Pulmonary artery endothelial cell (primary cell): ENCODE measurements around the gene IL3. TPM values are rescaled to one million over a fixed set of nuclear protein-coding genes. Genes with fewer than 3 reads are reported as not detected.
"Not testable (repeated sequence)": the region's sequence is repeated elsewhere in the genome, so short reads cannot be mapped to it uniquely, and the experiment has no call there.

Experiments used
- DNase-seq: peaks from one replicate; pipeline ENCODE4 v3.0.0-alpha.2; 2011; ENCODE audit warnings: low read depth, low spot score
- total RNA-seq: library from RNA; depleted of rRNA; stranded (reverse); fragments of >200 nt; gene quantifications from 2 replicates; pipeline ENCODE4 v1.2.3, GENCODE V29; 2014

The IL3 gene
- total RNA-seq, 1 donor from 2014 or later: not detected

DNA sequence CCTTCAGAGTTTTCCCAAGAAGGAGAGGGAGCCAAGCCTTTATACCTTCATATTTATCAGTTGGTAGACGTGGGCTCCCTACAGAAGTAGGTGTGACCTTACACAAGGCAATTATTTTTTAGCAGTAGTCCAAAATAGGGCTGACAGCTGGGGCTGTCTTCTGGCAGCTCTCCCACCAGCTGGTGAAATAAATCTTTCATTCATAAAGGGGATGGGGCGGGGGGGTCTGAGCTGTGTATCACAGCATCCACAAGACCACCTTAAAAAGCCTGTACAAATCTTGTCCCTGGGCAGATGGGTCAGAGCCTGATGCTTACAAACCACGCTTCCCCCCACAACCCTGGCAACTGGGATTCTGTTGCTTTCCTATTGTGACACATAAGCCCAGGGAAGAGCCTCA is 32.8 kb downstream of the IL3 start:
- DNase-seq: no peak

DNA sequence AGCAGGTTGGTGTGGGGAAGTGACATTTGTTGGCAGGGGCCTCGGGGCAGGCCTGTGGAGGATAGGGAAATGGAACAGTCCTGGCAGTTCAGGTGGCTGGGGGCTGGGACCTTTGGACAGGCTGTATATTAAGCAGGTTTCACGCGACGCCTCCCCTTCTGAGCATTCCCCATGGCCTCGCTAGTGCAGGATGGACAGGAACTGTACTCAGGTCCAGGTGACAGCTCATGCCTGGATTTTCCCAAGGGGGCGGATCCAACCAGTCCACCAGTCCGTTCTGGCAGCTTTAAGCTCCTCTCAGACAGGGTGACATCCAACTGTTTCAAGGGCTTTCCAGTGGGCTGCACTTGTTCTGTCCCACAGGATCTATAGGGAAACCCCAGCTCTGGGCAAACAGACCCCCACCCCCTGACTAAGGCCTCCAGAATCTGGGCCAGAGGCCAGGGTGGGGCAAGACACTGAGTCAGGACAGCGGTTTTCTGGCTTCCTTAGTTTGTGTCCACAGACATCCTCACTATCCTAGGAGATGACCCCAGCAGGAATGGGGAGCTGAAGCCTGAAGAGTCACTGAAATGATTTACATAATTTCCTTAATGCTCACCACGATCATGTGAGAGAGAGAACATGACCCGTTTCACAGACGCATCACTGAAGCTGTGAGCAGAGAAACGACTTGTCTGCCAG is 34.1 kb downstream of the IL3 start:
- DNase-seq: peak; percentile 20

DNA sequence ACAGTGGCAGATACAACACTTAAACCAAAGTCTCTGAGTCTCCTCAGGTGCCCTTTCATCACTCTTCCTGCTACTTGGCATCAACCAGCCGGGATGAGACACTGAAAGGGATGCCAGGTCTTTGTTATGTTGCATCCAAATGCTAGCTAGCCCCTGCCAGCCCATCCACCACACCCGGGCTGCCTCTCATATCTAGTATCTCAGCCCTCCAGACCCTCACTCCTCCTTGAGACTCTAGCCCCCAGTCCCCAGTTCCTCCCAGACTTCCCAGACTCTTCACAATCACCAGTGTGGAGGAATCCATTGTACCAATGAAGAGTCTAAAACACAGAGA is 34.6 kb downstream of the IL3 start:
- DNase-seq: no peak

DNA sequence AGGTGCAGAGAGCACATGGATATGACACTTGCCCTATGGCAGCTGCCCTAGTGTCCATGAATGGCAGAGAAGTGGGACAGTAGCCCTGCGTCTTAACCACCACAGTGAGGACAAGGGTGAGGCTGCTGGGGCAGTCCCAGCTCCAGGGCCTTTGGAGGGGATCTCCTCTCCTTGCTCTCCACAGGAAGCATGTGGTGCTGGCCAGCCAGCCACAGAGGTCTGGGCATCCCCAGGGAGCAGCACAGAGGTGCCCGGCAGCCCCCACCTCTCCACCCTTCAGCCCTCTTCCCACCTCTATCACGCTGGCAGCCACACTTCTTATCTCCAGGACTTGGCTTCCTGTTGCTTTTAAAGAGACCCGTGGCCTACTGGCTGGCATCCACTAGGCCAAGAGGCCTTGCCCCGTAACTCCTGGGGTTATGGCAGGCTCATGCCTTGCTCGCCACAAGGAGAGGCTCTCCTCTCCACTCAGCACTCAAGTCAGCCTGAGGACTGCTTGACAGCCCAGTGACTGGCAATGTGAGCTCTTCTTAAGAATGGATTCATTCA is 35.0 kb downstream of the IL3 start:
- no peak for DNase-seq

DNA sequence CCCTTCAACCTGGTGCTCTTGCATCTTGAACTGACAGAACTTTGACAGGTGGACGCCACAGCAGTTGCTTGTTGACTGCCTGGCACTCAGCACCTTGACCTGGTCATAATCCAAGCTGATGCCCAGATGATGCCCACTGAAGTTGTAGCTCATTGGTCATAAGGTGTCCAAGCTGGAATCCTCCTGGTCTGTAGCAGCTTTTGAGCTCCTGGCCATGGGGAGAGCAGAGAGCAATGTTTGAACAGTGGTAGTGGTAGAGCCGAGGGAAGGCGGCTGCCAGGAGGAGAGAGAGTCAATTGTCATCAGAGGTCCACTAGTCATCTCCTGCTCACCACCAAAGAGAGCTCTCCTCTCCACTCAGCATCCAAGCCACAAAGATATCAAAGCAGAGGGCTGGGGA is 36.4 kb downstream of the IL3 start:
- no peak for DNase-seq

DNA sequence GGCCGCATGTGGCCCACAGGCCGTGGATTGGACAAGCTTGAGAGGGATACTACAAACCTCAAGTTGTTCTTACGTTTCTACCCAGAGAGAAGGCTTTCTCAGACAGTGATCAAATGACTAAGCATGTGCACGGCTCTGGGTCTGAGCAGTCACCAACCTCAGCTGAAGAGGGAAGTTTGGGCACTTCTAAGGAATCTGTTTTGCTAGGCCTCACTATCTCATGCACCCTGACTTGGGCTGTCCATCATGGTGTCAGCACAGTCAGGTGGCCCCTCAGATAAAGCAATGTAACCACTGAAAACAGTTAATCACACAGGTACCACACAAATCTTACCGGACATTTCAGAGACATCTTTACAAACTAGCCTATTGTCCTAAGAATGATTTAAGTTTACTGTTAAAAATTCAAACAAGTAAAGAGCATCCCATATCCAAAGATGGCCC is 37.7 kb downstream of the IL3 start:
- DNase-seq: no peak

DNA sequence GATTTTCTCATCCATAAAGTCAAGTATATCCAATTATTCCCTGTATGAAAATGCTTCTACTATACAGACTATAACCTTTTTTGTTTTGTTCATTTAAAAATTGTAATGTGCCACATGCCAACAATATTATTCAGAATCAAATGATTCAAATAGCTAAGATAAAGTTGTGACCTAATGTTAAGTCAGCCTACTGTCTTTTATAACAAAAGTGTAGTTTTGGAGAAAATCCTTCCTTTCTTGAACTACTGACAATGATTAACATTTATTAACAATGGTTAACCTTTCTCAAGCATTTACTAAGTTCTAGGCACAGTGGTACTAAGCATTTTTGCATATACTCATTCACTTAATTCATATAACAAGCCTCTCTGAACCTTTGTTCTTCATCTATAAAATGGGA is 38.2 kb downstream of the IL3 start:
- no peak for DNase-seq

DNA sequence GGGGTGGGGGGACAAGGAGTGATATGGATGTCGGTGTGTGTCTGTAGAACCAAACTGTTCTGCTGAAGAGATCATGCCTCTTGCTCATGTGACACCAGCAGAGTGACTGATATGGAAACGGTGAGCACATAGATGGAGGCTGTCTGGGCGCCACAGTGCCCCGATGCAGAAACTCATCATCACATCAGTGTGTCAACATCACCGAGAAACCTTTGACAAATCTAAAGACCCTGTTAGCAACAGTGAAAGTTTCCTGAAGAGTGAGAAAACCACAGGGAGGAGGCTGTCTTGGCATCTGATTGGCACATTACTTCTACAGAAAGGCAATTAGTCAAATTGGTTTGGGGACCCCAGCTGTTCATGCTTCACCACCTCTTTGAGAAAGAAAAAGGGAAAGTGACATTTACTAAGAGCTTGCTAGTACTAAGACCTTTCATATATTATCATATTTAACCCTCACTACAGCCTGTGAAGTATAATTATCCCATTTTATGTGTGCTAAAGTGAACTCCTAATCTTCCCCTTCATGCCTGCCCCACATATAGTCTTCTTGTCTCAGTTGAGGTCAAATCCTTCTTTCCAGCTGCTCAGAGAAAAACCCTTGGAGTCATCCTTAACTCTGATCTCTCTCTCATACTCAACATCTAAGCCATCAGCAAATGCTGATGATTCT is 38.8 kb downstream of the IL3 start:
- DNase-seq: no peak

DNA sequence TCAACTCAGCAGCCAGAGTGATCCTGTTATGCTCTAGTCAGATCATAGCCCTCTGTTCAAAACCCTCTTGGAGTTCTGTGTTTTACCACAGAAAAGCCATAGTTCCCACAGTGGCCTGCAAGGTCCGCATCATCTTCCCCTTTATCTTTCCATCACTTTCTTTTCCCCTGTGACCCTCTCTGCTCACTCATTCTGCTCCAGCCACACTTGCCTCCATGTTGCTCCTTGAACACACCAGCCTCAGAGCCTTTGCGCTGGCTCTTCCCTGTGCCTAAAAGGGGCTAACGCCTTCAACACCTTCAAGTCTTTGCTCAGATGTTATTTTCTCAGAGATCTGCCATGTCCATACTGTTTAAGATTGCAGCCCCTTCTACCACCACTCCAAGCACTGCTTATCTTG is 39.5 kb downstream of the IL3 start:
- no peak for DNase-seq

DNA sequence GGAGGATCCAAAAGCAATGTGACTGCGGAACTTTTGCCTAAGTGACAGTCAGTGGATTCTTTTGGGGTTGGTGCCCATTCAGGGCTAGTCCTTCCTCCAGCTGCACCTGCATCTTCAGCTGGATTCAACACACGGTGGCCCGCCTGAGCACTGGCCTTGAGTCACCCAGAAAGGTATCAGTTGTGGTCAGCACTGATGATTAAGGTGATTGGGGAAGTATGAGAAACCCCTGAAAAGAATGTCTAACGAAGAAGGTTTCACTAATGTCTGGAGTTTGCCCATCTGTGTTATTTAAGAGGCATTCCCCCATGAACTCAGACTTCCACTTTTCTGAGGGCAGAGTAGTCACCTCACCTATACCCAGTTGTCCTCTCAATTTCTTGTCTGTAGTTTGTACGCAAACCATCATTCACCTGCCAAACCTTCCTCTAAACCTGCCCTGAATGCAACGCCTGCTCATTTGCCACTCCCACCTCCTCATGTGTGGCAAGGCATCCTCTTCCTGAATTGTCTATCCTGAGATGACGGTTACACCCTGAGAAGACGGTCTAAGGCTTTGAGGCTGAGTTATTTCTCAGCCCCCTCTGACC is 40.3 kb downstream of the IL3 start:
- DNase-seq: no peak

DNA sequence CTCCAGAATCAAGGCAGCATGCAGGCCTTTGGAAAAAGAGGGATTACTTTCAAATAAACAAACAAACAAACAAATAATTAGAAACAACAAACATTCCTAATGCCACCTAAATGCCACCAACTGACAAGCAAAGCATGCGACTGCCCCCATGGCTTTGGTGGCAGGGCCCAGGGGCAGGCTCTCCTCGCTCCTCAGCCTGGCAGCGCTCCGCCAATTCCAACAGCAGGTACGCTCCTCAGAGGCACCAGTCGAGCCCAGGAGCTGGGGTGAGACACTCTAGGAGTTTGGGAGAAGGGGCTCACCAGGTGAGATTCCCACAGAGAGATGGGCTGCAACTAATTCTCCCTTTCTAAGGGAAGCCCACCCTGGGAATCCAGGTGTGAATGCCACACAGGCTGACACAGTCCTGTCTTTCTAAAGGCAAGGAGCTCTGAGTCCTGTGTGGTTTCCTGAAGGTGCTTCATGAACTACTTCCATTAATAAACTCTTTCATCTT is 41.0 kb downstream of the IL3 start:
- DNase-seq: no peak

DNA sequence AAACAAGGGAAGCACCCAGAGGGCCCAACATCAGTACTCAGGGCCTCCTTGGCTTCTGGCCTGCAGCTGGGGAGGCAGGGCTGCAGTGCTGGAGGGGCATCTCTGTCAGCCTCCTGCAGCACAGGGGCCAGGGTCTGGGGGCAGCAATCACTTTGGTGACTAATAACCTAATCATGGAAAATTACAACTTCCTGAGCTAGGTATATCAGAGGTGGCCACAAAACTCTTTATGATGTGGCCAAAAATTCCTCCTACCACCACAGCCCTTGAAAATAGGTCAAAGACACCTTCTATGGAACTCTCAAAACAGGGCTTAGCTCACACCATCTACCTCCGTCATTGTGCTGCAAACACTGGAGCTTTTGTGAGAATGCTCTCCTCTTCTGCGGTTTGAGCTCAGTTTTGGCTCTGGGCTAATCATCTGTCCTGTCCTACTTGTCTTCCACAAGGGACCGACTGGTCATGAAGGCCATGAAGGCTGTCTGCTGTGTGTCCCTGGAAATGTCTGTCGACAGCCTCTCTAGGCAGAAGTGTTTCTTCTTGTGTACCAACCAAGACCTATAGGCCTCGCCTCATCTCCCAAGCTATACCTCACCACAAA is 41.7 kb downstream of the IL3 start:
- DNase-seq: no peak

DNA sequence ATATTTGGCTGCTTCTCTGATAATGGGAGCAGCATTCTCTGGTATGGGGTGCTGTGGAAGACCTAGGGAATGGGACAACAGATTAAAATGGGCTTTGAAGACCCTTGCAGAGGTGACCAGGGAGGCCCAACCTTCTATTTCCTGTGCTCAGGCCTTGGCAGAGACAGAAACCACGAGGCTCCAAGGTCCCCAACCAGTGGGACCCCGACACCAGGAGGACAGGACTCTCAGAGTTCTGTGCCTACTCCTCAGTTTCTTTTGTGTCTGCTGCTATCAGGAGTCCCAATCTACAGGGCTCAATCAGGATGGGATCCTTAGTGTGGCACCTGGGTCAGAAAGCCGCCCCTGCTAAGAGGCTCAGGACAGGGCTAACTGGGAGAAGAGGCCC is 42.5 kb downstream of the IL3 start:
- DNase-seq: no peak

DNA sequence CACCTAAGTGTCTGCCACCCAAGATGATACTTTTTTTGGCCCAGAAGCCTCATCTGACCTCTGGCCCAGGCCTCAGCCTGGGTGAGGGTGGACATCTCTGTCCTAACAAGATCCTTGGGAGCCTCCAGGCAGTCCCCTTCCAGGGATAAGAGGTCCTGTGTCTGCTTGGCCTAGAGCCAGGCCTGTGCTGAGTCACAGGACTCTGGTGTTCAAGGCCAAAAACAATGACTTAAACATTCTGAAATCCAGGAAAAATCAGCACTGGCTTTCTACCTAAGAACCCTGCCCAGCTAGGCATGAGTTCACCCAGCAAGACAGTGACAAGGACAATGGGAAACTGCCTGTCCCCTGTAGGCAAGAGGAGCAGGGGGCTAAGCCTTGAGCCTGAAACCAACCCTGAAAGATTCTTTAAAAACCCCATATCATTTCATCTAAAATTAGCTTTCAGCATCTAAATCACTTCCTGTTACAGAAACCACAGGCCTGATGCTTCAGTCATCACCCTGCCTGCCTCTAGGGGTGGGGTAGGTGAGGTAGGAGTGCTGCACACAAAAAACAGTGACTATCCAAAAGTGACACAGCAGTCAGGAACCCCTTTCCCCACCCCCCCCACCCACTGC is 43.0 kb downstream of the IL3 start:
- peak; percentile 84 for DNase-seq

DNA sequence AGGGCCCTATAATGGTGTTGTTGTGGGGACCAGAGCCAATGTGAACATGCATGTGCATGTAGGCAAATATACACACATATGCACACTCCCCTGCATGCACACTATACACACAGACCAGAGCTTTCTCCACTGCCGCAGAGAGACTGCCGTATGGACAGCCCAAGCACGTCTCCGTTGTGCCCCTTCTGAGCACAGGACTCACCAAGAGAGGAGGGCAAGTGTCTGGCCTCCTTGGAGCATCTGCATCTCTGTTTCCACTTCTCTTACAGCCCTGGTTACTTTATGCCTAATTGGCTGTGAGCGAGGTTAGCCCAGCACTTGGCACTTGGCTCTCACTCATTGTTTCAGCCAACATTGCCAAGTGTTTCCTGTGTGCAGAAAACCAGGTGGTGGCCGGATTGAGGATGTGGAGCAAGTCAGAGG is 43.5 kb downstream of the IL3 start:
- no peak for DNase-seq

DNA sequence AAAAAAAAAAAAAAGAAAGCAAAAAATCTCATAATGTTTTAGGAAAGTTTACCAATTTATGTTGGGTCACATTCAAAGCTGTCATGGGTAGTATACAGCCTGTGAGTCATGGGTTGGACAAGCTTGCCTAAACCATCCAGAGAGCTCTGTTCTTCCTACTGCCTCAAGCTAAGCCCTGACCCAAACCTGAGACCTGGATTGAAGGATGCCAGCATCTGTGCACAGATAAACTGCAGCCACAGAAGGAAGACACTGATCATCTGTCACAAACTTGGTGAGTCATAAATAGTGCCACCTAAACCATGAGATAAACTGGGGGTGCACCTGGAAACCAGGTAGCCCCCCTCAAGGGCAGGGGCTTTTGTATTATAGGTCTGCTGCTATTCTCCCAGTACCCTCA is 44.1 kb downstream of the IL3 start:
- DNase-seq: no peak

DNA sequence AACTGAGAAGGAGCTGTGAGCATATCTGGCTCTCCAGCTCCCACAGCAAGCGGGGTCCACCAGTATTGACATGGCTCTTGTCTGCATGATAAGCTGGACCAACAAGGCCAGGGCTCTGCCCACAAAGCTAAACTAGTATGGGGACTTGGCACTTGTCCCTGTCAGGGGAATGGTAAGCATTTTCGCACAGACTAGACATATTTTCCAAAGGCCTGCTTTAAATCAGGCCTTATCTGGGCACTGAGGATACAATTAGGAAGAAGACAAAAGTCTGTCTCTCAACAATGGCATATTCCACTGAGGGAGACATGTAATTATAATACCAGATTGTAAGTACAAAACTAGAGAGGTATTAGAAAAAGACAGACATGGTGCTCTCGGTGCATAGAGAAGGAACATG is 45.2 kb downstream of the IL3 start:
- no peak for DNase-seq

DNA sequence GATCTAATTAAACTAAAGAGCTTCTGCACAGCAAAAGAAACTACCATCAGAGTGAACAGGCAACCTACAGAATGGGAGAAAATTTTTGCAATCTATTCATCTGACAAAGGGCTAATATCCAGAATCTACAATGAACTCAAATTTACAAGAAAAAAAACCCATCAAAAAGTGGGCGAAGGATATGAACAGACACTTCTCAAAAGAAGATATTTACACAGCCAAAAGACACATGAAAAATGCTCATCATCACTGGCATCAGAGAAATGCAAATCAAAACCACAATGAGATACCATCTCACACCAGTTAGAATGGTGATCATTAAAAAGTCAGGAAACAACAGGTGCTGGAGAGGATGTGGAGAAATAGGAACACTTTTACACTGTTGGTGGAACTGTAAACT is 48.0 kb downstream of the IL3 start:
- DNase-seq: not testable (repeated sequence)

DNA sequence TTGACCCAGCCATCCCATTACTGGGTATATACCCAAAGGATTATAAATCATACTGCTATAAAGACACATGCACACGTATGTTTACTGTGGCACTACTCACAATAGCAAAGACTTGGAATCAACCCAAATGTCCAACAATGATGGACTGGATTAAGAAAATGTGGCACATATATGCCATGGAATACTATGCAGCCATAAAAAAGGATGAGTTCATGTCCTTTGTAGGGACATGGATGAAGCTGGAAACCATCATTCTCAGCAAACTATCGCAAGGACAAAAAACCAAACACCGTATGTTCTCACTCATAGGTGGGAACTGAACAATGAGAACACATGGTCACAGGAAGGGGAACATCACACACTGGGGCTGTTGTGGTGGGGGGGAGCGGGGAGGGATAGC is 48.5 kb downstream of the IL3 start:
- not testable (repeated sequence) for DNase-seq

DNA sequence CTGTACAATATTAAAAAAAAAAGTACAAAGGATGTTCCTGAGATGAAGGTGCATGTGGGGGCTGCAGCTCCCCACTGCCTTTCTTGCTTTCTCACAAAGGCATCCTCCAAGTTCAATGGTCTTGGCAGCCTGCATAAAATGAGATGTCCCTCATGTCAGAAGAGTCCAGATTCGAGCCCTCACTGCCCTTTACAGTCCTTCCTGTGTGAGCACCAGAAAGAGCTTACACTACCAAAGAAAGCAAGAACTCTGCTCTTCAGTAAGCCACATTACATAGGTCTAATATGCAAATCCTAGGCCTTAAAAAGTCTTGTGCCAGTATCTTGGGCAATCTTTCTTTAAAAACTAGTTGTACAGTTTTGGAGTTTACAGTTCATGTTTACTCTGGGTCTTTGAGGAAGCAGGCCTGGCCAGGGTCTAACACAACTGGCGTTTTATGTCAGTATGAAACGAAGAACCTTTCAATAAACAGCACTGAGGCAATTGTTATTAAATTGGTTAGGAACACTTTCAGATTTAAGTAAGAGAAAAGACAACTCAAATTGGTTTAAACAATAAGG is 49.1 kb downstream of the IL3 start:
- DNase-seq: no peak

DNA sequence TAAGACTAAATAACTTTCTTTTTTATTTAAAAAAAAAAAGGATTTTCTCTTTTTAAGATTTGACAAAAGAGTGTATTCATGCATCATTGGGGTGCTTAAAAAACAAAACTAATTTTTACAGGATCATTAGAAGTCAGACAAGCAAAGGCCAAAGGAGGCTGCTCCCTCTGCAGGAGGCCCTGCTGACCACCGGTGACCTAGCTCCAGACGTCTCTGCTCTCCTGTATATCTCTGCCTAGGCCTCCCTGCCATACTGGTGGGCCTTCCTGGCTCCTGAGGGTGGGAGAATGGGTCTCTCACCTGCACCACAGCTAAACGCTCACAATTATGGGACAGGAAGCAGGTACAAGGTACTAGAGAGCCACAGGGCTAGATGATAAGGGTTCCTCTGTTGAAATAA is 49.7 kb downstream of the IL3 start:
- DNase-seq: no peak
